ENCODE measurements around the gene ZFYVE28. TPM values are rescaled to one million over a fixed set of nuclear protein-coding genes. Genes with fewer than 3 reads are reported as not detected.
A peak's percentile ranks its signal among the peaks of the same experiment; 100 is the strongest.

The ZFYVE28 gene
- total and polyA plus RNA-seq, 5 donors from 2014 or later, result 8.5 to 86.4 (median 17.6) TPM

GRCh38 chr4:2357821-2358745 lies 60.4 kb downstream of the ZFYVE28 start:
- Mint-ChIP-seq H3K27ac (no peak overlapping the region), H3K9me3 (no peaks in the 10 kb centered on the region), H3K4me3 (no peak overlapping the region), H3K27me3 (no peaks in the 10 kb centered on the region), H3K36me3 (no peaks in the 10 kb centered on the region), H3K4me1 (peaks cover 0 to 18% (median 6%) of the 10 kb centered on the region in 4 donors)
- H3K4me1 ChIP-seq (ENCODE audit: control insufficient read depth, insufficient read depth, low read length, poor library complexity, severe bottlenecking), result no peaks in the 10 kb centered on the region
- H3K9me3 ChIP-seq (ENCODE audit: control insufficient read depth in 2 of 2, low read length in 2 of 2), result no peaks in the 10 kb centered on the region
- H3K4me3 ChIP-seq (ENCODE audit: low read depth, low read length), result no peak overlapping the region
- no peaks in the 10 kb centered on the region for H3K36me3 ChIP-seq (ENCODE audit: control insufficient read depth, insufficient read depth, low read length)
- H3K27me3 ChIP-seq (ENCODE audit: control insufficient read depth, insufficient read depth, low read length), result no peaks in the 10 kb centered on the region
- ATAC-seq (ENCODE audit: low read depth in 2 of 2) (no peak), DNase-seq (no peak)
- H3K27ac ChIP-seq (ENCODE audit: insufficient read depth, low read length, poor library complexity, severe bottlenecking), result no peak overlapping the region

GRCh38 chr4:2356123-2357069 lies 62.0 kb downstream of the ZFYVE28 start:
- ATAC-seq (ENCODE audit: low read depth in 2 of 2), result no peak
- no peaks in the 10 kb centered on the region for H3K36me3 ChIP-seq (ENCODE audit: control insufficient read depth, insufficient read depth, low read length)
- H3K9me3 Mint-ChIP-seq, result no peaks in the 10 kb centered on the region
- H3K4me3 Mint-ChIP-seq, result no peak overlapping the region
- H3K27ac Mint-ChIP-seq, result peak overlapping the region in 1 of 3 donors; percentile 48
- DNase-seq, result no peak
- no peaks in the 10 kb centered on the region for H3K36me3 Mint-ChIP-seq
- peaks cover 0 to 8% (median 4%) of the 10 kb centered on the region in 4 donors for H3K4me1 Mint-ChIP-seq
- no peak overlapping the region for H3K4me3 ChIP-seq (ENCODE audit: low read depth, low read length)
- no peaks in the 10 kb centered on the region for H3K27me3 ChIP-seq (ENCODE audit: control insufficient read depth, insufficient read depth, low read length)
- H3K27ac ChIP-seq (ENCODE audit: insufficient read depth, low read length, poor library complexity, severe bottlenecking), result no peak overlapping the region
- H3K27me3 Mint-ChIP-seq, result no peaks in the 10 kb centered on the region
- no peaks in the 10 kb centered on the region for H3K9me3 ChIP-seq (ENCODE audit: control insufficient read depth in 2 of 2, low read length in 2 of 2)
- H3K4me1 ChIP-seq (ENCODE audit: control insufficient read depth, insufficient read depth, low read length, poor library complexity, severe bottlenecking), result no peaks in the 10 kb centered on the region

- Histone ChIP-seq H3K4me3 (ENCODE audit: low read depth, low read length) (no peak overlapping the region), H3K4me1 (ENCODE audit: control insufficient read depth, insufficient read depth, low read length, poor library complexity, severe bottlenecking) (no peaks in the 10 kb centered on the region), H3K27ac (ENCODE audit: insufficient read depth, low read length, poor library complexity, severe bottlenecking) (no peak overlapping the region), H3K9me3 (ENCODE audit: control insufficient read depth in 2 of 2, low read length in 2 of 2) (no peaks in the 10 kb centered on the region), H3K36me3 (ENCODE audit: control insufficient read depth, insufficient read depth, low read length) (no peaks in the 10 kb centered on the region), H3K27me3 (ENCODE audit: control insufficient read depth, insufficient read depth, low read length) (no peaks in the 10 kb centered on the region)
- Mint-ChIP-seq H3K27me3 (no peaks in the 10 kb centered on the region), H3K36me3 (no peaks in the 10 kb centered on the region), H3K4me3 (no peak overlapping the region), H3K27ac (peak overlapping the region in 1 of 3 donors; percentile 11), H3K9me3 (no peaks in the 10 kb centered on the region), H3K4me1 (peaks cover 0 to 7% (median 3%) of the 10 kb centered on the region in 4 donors)
- no peak for DNase-seq
- ATAC-seq (ENCODE audit: low read depth in 2 of 2), result no peak
These were observed 63.7 kb downstream of the ZFYVE28 start for GRCh38 chr4:2354760-2355159.

GRCh38 chr4:2354118-2354517 lies 64.3 kb downstream of the ZFYVE28 start:
- H3K4me1 ChIP-seq (ENCODE audit: control insufficient read depth, insufficient read depth, low read length, poor library complexity, severe bottlenecking), result no peaks in the 10 kb centered on the region
- H3K27ac ChIP-seq (ENCODE audit: insufficient read depth, low read length, poor library complexity, severe bottlenecking), result no peak overlapping the region
- Mint-ChIP-seq H3K4me3 (no peak overlapping the region), H3K36me3 (no peaks in the 10 kb centered on the region), H3K9me3 (no peaks in the 10 kb centered on the region), H3K4me1 (peaks cover 0 to 7% (median 4%) of the 10 kb centered on the region in 4 donors), H3K27ac (no peak overlapping the region), H3K27me3 (no peaks in the 10 kb centered on the region)
- no peaks in the 10 kb centered on the region for H3K27me3 ChIP-seq (ENCODE audit: control insufficient read depth, insufficient read depth, low read length)
- H3K4me3 ChIP-seq (ENCODE audit: low read depth, low read length), result no peak overlapping the region
- H3K36me3 ChIP-seq (ENCODE audit: control insufficient read depth, insufficient read depth, low read length), result no peaks in the 10 kb centered on the region
- peak in 1 of 3 donors; percentile 20 for DNase-seq
- no peaks in the 10 kb centered on the region for H3K9me3 ChIP-seq (ENCODE audit: control insufficient read depth in 2 of 2, low read length in 2 of 2)
- ATAC-seq (ENCODE audit: low read depth in 2 of 2), result peak; percentile 24 to 42

DNA sequence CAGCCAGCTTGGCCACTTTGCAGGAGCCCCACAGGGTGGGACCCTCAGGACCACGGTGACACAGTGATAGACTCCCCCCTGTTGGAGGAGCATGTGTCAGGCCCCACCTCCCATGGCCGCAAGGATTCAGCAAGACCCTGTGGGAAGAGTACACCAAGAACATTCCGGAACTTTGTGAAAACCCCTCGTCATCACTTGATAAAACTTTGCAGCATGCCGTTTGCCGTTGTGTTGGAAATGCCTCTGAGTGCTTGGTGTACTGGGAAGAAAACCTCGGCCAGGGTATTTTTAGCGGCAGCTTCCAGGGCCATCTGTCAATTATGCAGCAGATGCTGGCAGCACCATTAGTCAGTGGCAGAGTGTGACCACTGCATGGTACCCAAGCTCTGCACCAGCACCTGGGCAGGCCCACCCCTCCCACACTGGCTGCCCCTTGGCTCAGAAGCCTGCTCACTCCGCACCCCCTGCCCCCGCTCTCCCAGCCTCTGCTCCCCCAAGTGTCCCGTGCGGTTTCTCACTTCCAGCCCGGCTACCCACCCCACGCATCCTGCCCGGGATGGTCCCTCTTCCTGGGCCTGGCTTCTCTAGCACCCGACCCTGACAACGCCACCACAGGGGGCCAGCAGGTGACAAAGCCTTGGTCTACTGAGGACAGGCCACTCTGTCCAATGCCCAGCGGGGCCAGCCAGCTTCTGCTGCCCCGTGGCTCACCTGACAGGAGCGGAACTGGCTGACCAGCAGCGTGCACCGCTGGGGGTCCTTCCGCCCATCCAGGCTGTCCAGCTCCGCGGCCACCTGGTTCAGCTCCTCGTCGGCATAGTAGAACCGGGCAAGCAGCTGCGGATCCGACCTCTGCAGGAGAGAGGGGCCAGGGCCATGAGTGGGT lies 65.0 kb downstream of the ZFYVE28 start:
- H3K4me3 ChIP-seq (ENCODE audit: low read depth, low read length), result no peak overlapping the region
- Mint-ChIP-seq H3K36me3 (no peaks in the 10 kb centered on the region), H3K4me3 (no peak overlapping the region), H3K9me3 (no peaks in the 10 kb centered on the region), H3K4me1 (peaks cover 0 to 7% (median 4%) of the 10 kb centered on the region in 4 donors), H3K27ac (no peak overlapping the region), H3K27me3 (no peaks in the 10 kb centered on the region)
- H3K27ac ChIP-seq (ENCODE audit: insufficient read depth, low read length, poor library complexity, severe bottlenecking), result no peak overlapping the region
- H3K36me3 ChIP-seq (ENCODE audit: control insufficient read depth, insufficient read depth, low read length), result no peaks in the 10 kb centered on the region
- no peaks in the 10 kb centered on the region for H3K9me3 ChIP-seq (ENCODE audit: control insufficient read depth in 2 of 2, low read length in 2 of 2)
- ATAC-seq (ENCODE audit: low read depth in 2 of 2), result no peak
- H3K27me3 ChIP-seq (ENCODE audit: control insufficient read depth, insufficient read depth, low read length), result no peaks in the 10 kb centered on the region
- DNase-seq, result no peak
- H3K4me1 ChIP-seq (ENCODE audit: control insufficient read depth, insufficient read depth, low read length, poor library complexity, severe bottlenecking), result no peaks in the 10 kb centered on the region

DNA sequence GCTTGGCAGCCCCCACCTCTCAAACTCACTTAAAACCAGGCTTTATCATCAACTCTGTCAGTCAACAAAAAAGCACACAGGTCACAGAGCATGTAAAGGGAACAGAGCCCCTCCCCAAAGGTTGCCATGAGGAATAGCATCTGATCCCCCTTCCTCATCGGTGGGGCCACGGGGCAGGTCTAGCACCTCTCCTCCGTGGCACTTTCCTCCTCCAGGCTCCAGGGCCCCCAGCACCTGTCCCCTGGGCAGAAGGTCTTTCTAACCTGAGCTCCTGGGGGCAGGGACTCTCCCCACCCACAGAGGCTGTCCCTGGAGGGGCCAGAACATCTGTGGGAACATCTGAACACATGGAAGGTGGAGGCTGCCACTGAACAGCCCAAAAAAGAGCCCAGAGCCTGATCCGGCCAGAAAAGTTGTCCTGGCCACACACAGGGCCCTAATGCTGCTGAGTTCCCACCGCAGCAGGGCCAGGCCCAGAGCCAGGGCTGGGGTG lies 65.7 kb downstream of the ZFYVE28 start:
- Mint-ChIP-seq H3K4me1 (peaks cover 3 to 7% (median 6%) of the 10 kb centered on the region in 4 donors), H3K27ac (peak overlapping the region in 2 of 3 donors; percentile 25 to 39), H3K9me3 (no peaks in the 10 kb centered on the region), H3K36me3 (no peaks in the 10 kb centered on the region), H3K4me3 (no peak overlapping the region), H3K27me3 (no peaks in the 10 kb centered on the region)
- Histone ChIP-seq H3K9me3 (ENCODE audit: control insufficient read depth in 2 of 2, low read length in 2 of 2) (no peaks in the 10 kb centered on the region), H3K4me1 (ENCODE audit: control insufficient read depth, insufficient read depth, low read length, poor library complexity, severe bottlenecking) (no peaks in the 10 kb centered on the region), H3K27ac (ENCODE audit: insufficient read depth, low read length, poor library complexity, severe bottlenecking) (no peak overlapping the region), H3K27me3 (ENCODE audit: control insufficient read depth, insufficient read depth, low read length) (no peaks in the 10 kb centered on the region), H3K4me3 (ENCODE audit: low read depth, low read length) (no peak overlapping the region), H3K36me3 (ENCODE audit: control insufficient read depth, insufficient read depth, low read length) (no peaks in the 10 kb centered on the region)
- ATAC-seq (ENCODE audit: low read depth in 2 of 2), result no peak
- DNase-seq, result no peak

GRCh38 chr4:2352171-2352570 lies 66.3 kb downstream of the ZFYVE28 start:
- H3K9me3 ChIP-seq (ENCODE audit: control insufficient read depth in 2 of 2, low read length in 2 of 2), result no peaks in the 10 kb centered on the region
- no peak overlapping the region for H3K27ac ChIP-seq (ENCODE audit: insufficient read depth, low read length, poor library complexity, severe bottlenecking)
- no peak overlapping the region for H3K4me3 ChIP-seq (ENCODE audit: low read depth, low read length)
- Mint-ChIP-seq H3K27ac (peak overlapping the region in 1 of 3 donors; percentile 25), H3K36me3 (no peaks in the 10 kb centered on the region), H3K4me1 (peaks cover 6 to 12% (median 9%) of the 10 kb centered on the region in 4 donors), H3K4me3 (no peak overlapping the region), H3K27me3 (no peaks in the 10 kb centered on the region), H3K9me3 (peaks cover 0 to 2% (median 0%) of the 10 kb centered on the region in 7 donors)
- H3K4me1 ChIP-seq (ENCODE audit: control insufficient read depth, insufficient read depth, low read length, poor library complexity, severe bottlenecking), result no peaks in the 10 kb centered on the region
- H3K36me3 ChIP-seq (ENCODE audit: control insufficient read depth, insufficient read depth, low read length), result no peaks in the 10 kb centered on the region
- H3K27me3 ChIP-seq (ENCODE audit: control insufficient read depth, insufficient read depth, low read length), result no peaks in the 10 kb centered on the region
- DNase-seq, result no peak
- no peak for ATAC-seq (ENCODE audit: low read depth in 2 of 2)

All from CD4-positive, CD25-positive, alpha-beta regulatory T cell (primary cell).